ENCODE measurements around the gene CCR8.

CCR8 gene

DNA sequence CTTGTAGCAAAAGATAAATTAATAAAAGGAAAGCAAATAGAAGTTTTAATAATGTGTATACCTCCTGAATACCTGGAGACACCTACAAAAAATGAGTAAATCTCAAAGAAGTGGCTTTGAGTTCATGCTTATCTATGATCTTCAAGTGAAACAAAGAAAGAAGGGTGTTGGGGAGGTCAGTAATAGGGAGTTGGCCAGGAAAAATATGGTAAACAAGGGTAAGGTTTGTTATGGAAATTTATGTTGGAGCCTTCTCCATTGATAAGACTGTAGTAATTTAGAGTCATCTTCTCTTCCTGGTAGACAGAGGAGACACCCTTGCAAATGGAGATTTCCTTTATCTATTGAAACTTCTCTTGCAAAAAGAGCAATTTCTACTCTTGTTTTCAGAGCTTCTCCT is 6.6 kb upstream of the CCR8 start:
- Histone ChIP-seq H3K9ac (ENCODE audit: low read depth, low read length, poor library complexity, severe bottlenecking) (peak overlapping the region; percentile 38), H3K4me3 (ENCODE audit: low read length, poor library complexity, severe bottlenecking) (peak overlapping the region; percentile 21), H3K79me2 (ENCODE audit: insufficient read depth, low read length) (no peaks in the 10 kb centered on the region), H3K36me3 (ENCODE audit: insufficient read depth, low read length) (no peaks in the 10 kb centered on the region), H3K4me1 (ENCODE audit: insufficient read depth, low read length, poor library complexity, severe bottlenecking) (peaks cover 49% of the 10 kb centered on the region), H3K4me2 (ENCODE audit: low read depth, low read length, poor library complexity, severe bottlenecking) (peak overlapping the region; percentile 35), H3F3A (ENCODE audit: low read depth) (no peaks in the 10 kb centered on the region; the same call in 1 of the 2 replicates), H4K20me1 (ENCODE audit: insufficient read depth, low read length, poor library complexity, severe bottlenecking) (no peaks in the 10 kb centered on the region), H3K27me3 (ENCODE audit: insufficient read depth, low read length, poor library complexity, severe bottlenecking) (no peaks in the 10 kb centered on the region), H3K9me2 (replicated peaks; ENCODE audit: low read depth, low read length) (no peaks in the 10 kb centered on the region), H3K9me3 (ENCODE audit: insufficient read depth, low read depth, low read length) (no peaks in the 10 kb centered on the region), H2AFZ (ENCODE audit: low read length) (peak overlapping the region; percentile 78; the same call in 1 of the 2 replicates)
- no peak for TF ChIP-seq EZH2phosphoT487 (IDR thresholded peaks at IDR 0.05; ENCODE audit: borderline replicate concordance)
- TF ChIP-seq, protein P1, sequence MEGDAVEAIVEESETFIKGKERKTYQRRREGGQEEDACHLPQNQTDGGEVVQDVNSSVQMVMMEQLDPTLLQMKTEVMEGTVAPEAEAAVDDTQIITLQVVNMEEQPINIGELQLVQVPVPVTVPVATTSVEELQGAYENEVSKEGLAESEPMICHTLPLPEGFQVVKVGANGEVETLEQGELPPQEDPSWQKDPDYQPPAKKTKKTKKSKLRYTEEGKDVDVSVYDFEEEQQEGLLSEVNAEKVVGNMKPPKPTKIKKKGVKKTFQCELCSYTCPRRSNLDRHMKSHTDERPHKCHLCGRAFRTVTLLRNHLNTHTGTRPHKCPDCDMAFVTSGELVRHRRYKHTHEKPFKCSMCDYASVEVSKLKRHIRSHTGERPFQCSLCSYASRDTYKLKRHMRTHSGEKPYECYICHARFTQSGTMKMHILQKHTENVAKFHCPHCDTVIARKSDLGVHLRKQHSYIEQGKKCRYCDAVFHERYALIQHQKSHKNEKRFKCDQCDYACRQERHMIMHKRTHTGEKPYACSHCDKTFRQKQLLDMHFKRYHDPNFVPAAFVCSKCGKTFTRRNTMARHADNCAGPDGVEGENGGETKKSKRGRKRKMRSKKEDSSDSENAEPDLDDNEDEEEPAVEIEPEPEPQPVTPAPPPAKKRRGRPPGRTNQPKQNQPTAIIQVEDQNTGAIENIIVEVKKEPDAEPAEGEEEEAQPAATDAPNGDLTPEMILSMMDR (conservative IDR thresholded peaks at IDR 0.05; ENCODE audit: low read length): no peak

DNA sequence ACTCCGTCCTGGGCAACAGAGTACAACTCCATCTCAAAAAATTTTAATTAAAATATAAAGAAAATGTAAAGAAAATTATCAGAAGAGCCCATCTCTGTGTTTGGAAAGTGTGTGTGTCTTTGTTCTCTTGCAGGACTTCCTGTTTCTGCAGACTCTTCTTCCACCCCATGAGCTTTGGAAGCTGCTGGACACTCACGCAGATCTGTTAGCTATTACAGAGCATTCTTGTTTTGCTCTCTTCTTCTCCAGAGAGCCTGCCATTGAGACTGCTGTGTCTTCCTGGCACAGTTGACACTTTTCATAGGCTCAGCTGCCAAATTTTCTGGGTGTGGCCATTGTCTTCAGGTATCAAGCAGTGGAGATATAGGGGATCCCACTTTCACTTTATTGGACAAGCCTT is 6.0 kb upstream of the CCR8 start:
- Histone ChIP-seq H3K4me1 (ENCODE audit: insufficient read depth, low read length, poor library complexity, severe bottlenecking) (peaks cover 50% of the 10 kb centered on the region), H3K79me2 (ENCODE audit: insufficient read depth, low read length) (no peaks in the 10 kb centered on the region), H3K36me3 (ENCODE audit: insufficient read depth, low read length) (no peaks in the 10 kb centered on the region), H3K4me3 (ENCODE audit: low read length, poor library complexity, severe bottlenecking) (peak overlapping the region; percentile 21), H4K20me1 (ENCODE audit: insufficient read depth, low read length, poor library complexity, severe bottlenecking) (no peaks in the 10 kb centered on the region), H3K4me2 (ENCODE audit: low read depth, low read length, poor library complexity, severe bottlenecking) (peak overlapping the region; percentile 35), H2AFZ (ENCODE audit: low read length) (peak overlapping the region; percentile 78; the same call in 1 of the 2 replicates), H3K9me2 (replicated peaks; ENCODE audit: low read depth, low read length) (no peaks in the 10 kb centered on the region), H3K27me3 (ENCODE audit: insufficient read depth, low read length, poor library complexity, severe bottlenecking) (no peaks in the 10 kb centered on the region), H3K9ac (ENCODE audit: low read depth, low read length, poor library complexity, severe bottlenecking) (peak overlapping the region; percentile 38), H3F3A (ENCODE audit: low read depth) (no peaks in the 10 kb centered on the region; the same call in 1 of the 2 replicates), H3K9me3 (ENCODE audit: insufficient read depth, low read depth, low read length) (no peaks in the 10 kb centered on the region)
- TF ChIP-seq, protein P1 (conservative IDR thresholded peaks at IDR 0.05; ENCODE audit: low read length): no peak
- no peak for TF ChIP-seq EZH2phosphoT487 (IDR thresholded peaks at IDR 0.05; ENCODE audit: borderline replicate concordance)

- Histone ChIP-seq H3K9ac (ENCODE audit: low read depth, low read length, poor library complexity, severe bottlenecking) (no peak overlapping the region), H3K9me3 (ENCODE audit: insufficient read depth, low read depth, low read length) (no peaks in the 10 kb centered on the region), H4K20me1 (ENCODE audit: insufficient read depth, low read length, poor library complexity, severe bottlenecking) (no peaks in the 10 kb centered on the region), H3K4me2 (ENCODE audit: low read depth, low read length, poor library complexity, severe bottlenecking) (no peak overlapping the region), H3K36me3 (ENCODE audit: insufficient read depth, low read length) (no peaks in the 10 kb centered on the region), H2AFZ (ENCODE audit: low read length) (no peak overlapping the region), H3K9me2 (replicated peaks; ENCODE audit: low read depth, low read length) (no peaks in the 10 kb centered on the region), H3K27me3 (ENCODE audit: insufficient read depth, low read length, poor library complexity, severe bottlenecking) (no peaks in the 10 kb centered on the region), H3K4me1 (ENCODE audit: insufficient read depth, low read length, poor library complexity, severe bottlenecking) (peaks cover 61% of the 10 kb centered on the region), H3F3A (ENCODE audit: low read depth) (no peaks in the 10 kb centered on the region), H3K79me2 (ENCODE audit: insufficient read depth, low read length) (0 out of 2 replicates have a peak, but pooled peaks cover 4% of the 10 kb centered on the region), H3K4me3 (ENCODE audit: low read length, poor library complexity, severe bottlenecking) (no peak overlapping the region)
- TF ChIP-seq, protein P1 (conservative IDR thresholded peaks at IDR 0.05; ENCODE audit: low read length): no peak
- TF ChIP-seq EZH2phosphoT487 (IDR thresholded peaks at IDR 0.05; ENCODE audit: borderline replicate concordance): no peak
Measured at GRCh38 chr3:39325236-39325635, 4.3 kb upstream of the CCR8 start.

Data from Loucy (cell line).